ENCODE data around the gene HTT. TPM values are rescaled to one million over a fixed set of nuclear protein-coding genes. Genes with fewer than 3 reads are reported as not detected.

HTT gene
- total and polyA plus RNA-seq, 2 of the 13 experiments (the other 11 are each of a cell fraction or from before 2014, with no cell fraction given), result 17.5 to 19.5 TPM

GRCh38 chr4:3073158-3074077 is 1.1 kb upstream of the HTT start (continued):
- 0 out of 2 replicates have a peak, but pooled peaks have one; percentile 47 for TF ChIP-seq AKAP8 (CRISPR knock-in tag; IDR thresholded peaks at IDR 0.05)
- TF ChIP-seq, protein P1, sequence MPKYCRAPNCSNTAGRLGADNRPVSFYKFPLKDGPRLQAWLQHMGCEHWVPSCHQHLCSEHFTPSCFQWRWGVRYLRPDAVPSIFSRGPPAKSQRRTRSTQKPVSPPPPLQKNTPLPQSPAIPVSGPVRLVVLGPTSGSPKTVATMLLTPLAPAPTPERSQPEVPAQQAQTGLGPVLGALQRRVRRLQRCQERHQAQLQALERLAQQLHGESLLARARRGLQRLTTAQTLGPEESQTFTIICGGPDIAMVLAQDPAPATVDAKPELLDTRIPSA (CRISPR knock-in tag; IDR thresholded peaks at IDR 0.05; ENCODE audit: borderline replicate concordance), result no peak
- no peak for TF ChIP-seq SMARCE1 (IDR thresholded peaks at IDR 0.05; ENCODE audit: borderline replicate concordance)
- TF ChIP-seq ZNF10 (CRISPR knock-in tag; IDR thresholded peaks at IDR 0.05; ENCODE audit: borderline replicate concordance, low read depth), result no peak
- no peak for TF ChIP-seq AGO2 (optimal IDR thresholded peaks at IDR 0.05; ENCODE audit: low read depth, low read length)
- no peak for TF ChIP-seq PREB (CRISPR knock-in tag; IDR thresholded peaks at IDR 0.05)
- TF ChIP-seq ZNF7 (CRISPR knock-in tag; IDR thresholded peaks at IDR 0.05), result no peak
- no peak for TF ChIP-seq KLF9 (CRISPR knock-in tag; IDR thresholded peaks at IDR 0.05; ENCODE audit: low read depth)
- TF ChIP-seq SCMH1 (CRISPR knock-in tag; IDR thresholded peaks at IDR 0.05; ENCODE audit: borderline replicate concordance), result no peak
- peak; percentile 93 for TF ChIP-seq ZNF549 (CRISPR knock-in tag; IDR thresholded peaks at IDR 0.05)
- TF ChIP-seq SIN3B (IDR thresholded peaks at IDR 0.05; ENCODE audit: low read length), result no peak
- 0 out of 2 replicates have a peak, but pooled peaks have one; percentile 57 for TF ChIP-seq POGK (CRISPR knock-in tag; conservative IDR thresholded peaks at IDR 0.05)
- no peak for TF ChIP-seq ZBTB33 (CRISPR knock-in tag; IDR thresholded peaks at IDR 0.05)
- TF ChIP-seq AKNA (CRISPR knock-in tag; IDR thresholded peaks at IDR 0.05; ENCODE audit: borderline replicate concordance), result no peak
- peak; percentile 48 for TF ChIP-seq FOSL2 (CRISPR knock-in tag; IDR thresholded peaks at IDR 0.05)
- TF ChIP-seq, protein P2, sequence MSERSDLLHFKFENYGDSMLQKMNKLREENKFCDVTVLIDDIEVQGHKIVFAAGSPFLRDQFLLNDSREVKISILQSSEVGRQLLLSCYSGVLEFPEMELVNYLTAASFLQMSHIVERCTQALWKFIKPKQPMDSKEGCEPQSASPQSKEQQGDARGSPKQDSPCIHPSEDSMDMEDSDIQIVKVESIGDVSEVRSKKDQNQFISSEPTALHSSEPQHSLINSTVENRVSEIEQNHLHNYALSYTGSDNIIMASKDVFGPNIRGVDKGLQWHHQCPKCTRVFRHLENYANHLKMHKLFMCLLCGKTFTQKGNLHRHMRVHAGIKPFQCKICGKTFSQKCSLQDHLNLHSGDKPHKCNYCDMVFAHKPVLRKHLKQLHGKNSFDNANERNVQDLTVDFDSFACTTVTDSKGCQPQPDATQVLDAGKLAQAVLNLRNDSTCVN (CRISPR knock-in tag; IDR thresholded peaks at IDR 0.05; ENCODE audit: borderline replicate concordance), result 0 out of 2 replicates have a peak, but pooled peaks have one; percentile 23

Data from HepG2 (cell line).